ENCODE results near the gene TBC1D5. TPM values are rescaled to one million over a fixed set of nuclear protein-coding genes. Genes with fewer than 3 reads are reported as not detected.

The TBC1D5 gene
- total RNA-seq, 1 experiment from 2014 or later: 36.4 TPM

GRCh38 chr3:17110660-17111396, 631.6 kb downstream of the TBC1D5 start:
- CTCF ChIA-PET: no interaction called here
- H3K36me3 Mint-ChIP-seq (ENCODE audit: insufficient read depth, unreplicated experiment): no peaks in the 10 kb centered on the region
- H3K4me3 Mint-ChIP-seq (ENCODE audit: unreplicated experiment): no peak overlapping the region
- Histone ChIP-seq H3K4me3 (ENCODE audit: low read depth, low read length) (no peak overlapping the region), H3K9me3 (no peaks in the 10 kb centered on the region), H3K36me3 (ENCODE audit: control insufficient read depth, insufficient read depth, low read length) (no peaks in the 10 kb centered on the region), H3K27me3 (replicated peaks; ENCODE audit: control insufficient read depth, insufficient read depth, low read length) (no peaks in the 10 kb centered on the region), H3K4me1 (no peaks in the 10 kb centered on the region)
- no peak overlapping the region for H3K27ac Mint-ChIP-seq (ENCODE audit: unreplicated experiment)
- peaks cover 14% of the 10 kb centered on the region for H3K27me3 Mint-ChIP-seq (ENCODE audit: insufficient read depth, unreplicated experiment)
- no TSS peak for BruUV-seq (replicated peaks)
- intact Hi-C loops (cut with micrococcal nuclease; ENCODE audit: unreplicated experiment): no loop called here
- DNase-seq: no peak
- TF ChIP-seq CTCF (IDR thresholded peaks at IDR 0.05; ENCODE audit: insufficient read depth in 1 of 2, low read depth in 1 of 2, low read length in 1 of 2, severe bottlenecking in 1 of 2, unreplicated experiment in 1 of 2): no peak
- POLR2A ChIA-PET: no interaction called here
- H3K9me3 Mint-ChIP-seq (ENCODE audit: unreplicated experiment): no peaks in the 10 kb centered on the region
- H3K4me1 Mint-ChIP-seq (ENCODE audit: low read depth, unreplicated experiment): no peaks in the 10 kb centered on the region
